NCI-H748 (cell line): ENCODE data around the gene CDH12.
"Not testable (repeated sequence)": the region's sequence is repeated elsewhere in the genome, so short reads cannot be mapped to it uniquely, and the experiment has no call there.

ENCODE experiments used
- DNase-seq: peaks from one replicate; lab custom pipeline; 2025; ENCODE audit not compliant: unreplicated experiment; lab: John Stamatoyannopoulos, UW

Gene CDH12

DNA sequence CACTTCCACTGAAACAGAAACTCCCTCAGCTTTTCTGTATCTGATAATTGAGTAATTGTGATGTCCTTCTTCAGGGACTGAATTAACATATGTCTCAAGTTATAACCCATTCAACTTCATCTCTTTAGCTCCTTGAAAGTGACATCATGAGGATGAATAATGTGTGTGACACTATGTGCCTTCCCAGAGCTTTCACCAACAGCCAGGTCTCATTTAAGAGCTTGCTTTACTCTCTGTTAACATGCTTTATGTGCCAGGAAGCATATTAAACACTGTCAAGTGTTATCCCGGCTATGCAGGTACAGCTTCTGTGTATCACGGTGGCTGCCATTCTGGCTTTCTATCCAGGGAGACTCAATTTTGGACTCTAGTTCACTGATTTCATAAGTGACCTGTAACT, 799.9 kb downstream of the CDH12 start:
- peak; percentile 70 for DNase-seq

DNA sequence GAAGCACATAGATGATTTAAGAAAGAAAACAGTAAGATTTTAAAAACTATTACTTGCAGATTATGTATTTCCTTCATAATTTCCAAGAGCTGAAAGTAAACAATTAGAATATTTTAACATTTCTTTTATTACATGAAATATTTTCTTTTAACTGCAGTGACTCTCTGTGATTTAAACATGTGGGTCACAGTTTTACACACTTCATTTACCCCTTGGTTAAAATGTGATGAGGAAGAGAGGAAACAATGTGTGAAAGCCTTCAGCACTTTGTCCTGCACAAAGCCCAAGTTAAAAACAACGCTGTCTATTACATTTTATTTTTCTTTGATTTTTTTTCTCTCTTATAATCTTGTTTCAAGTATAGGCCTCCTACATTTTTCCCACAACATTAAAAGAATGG, 801.3 kb downstream of the CDH12 start:
- DNase-seq = no peak

DNA sequence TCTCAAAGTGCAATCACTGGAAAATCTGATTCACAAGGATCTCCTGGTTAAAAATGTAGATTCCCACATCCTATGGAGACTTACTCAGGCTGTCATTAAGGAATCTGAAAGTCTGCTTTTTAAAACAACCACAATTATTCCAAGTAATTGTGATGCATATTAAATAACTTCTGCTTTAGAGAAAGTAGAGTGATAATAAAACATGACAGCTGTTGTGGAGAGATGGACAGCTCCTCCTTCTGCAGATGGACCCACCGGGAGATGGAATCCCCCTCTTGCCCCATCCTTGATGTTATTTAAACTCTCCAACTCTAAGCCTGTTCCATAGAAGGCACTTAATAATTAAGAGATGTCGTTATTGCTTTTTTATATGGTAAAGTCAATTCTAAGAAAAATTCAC, 802.2 kb downstream of the CDH12 start:
- no peak for DNase-seq

DNA sequence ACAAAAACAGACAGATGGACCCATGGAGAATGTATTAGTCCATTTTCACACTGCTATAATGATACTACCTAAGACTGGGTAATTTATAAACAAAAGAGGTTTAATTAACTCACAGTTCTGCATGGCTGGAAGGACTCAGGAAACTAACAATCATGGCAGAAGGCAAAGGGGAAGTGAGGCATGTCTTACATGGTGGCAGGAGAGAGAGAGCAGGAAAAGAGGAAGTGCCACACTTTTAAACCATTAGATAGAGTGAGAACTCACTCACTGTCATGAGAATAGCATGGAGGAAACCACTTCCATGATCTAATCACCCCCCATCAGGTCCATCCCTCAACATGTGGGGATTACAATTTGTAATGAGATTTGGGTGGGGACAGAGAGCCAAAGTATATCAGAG, 808.9 kb downstream of the CDH12 start:
- no peak for DNase-seq

DNA sequence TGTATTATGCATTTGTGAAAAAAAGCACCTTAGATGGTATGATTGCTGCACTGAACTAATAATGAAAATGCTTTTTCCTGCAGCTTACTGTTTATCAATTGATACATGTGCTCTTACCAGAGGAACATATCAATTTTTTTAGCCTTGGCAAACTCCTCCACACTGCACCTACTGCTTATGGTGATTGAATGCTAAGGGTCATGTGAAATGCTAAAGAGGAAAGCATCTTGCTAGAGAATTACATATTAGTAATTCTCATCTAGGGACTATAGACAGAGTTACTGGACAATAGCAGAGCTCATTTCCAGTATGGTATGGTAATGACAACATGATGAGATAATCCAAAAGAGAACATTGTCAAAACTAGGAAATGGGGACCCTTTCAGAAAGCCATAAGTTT, 817.1 kb downstream of the CDH12 start:
- no peak for DNase-seq

DNA sequence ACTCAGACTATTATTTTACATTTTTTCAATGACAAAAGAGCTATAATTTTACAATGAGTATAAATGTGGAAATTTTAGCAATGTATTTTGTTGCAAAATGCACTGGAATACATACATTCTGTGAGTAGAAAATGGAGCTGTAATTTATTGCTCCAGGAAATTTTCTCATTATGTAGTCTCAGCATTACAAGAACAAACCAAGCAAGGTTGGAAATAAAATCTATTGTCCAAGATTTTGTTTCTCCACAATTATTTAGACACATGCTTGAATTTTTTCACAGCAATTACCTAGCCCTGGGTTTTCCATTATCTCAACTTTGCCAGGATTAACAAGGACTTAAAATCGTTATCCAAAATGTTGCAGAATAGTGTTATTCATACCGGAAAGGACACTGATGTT, 820.1 kb downstream of the CDH12 start:
- no peak for DNase-seq

DNA sequence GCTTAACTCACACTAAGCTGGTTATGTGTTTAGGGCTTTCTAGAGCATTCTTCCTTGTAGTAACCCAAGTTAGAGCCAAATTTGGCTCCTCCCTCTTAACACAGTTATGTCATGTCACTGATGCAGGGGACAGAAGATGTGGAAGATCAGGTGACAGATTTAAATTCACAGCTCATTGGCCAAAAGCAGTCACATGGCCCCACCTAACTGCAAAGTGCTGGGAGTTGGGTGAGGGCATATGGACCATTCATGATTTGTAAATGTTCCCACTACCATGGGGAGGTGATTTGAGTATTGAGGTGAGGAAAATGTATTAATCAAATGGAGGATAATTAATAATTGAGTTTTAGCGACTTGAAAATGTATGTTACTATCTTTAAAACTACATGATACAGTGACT, 829.4 kb downstream of the CDH12 start:
- no peak for DNase-seq

DNA sequence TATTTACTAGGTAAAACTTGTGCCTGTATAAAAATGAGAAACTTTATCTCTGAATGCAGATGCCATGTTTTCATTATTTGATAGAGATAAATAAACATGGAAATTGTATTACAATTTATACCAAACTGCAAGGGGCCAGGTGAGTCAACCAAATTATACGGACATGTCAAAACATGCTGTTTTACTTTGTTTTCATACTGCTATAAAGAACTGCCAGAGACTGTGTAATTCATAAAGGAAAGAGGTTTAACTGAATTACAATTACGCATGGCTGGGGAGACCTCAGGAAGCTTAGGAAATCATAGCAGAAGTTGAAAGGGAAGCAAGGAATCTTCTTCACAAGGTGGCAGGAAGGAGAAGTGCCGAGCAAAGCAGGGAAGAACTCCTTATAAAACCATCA, 840.3 kb downstream of the CDH12 start:
- DNase-seq = peak; percentile 24

DNA sequence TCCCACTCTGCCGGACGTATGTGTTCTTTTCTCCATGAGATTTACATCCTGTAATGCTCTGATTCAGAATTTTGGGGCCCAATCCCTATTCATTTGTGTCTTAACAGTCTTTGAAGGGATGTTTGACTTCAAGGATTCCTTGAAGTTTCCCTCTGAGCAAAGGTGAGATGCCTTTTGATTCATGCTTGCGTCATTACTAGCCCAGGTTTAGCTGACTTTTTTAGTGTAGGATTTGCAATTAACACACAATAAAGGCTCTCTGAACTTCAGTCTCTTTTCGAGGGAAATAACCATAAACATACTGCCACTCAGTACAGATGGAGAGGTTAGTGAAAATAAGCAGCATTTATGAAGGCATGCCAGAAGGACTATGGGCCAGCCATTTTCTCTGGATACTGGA, 842.3 kb downstream of the CDH12 start:
- DNase-seq = not testable (repeated sequence)

DNA sequence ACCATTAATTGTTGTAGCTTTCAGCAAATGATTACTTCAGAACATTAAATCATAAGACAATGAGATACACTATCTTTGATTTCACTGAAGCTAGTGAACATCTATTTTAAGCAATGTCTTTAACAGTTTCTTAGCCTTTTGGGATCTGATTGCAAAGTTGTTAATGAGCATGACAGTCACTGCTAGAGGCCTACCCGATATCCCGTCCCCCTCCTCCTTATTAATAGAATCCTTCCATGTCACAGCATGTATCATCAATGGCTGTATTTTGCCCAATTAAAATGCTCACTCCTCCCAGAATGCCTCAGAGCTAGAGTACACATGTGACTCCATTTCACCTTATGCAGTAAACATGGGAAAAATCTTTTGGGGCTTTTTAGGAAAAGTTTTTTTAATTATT, 852.0 kb downstream of the CDH12 start:
- not testable (repeated sequence) for DNase-seq

DNA sequence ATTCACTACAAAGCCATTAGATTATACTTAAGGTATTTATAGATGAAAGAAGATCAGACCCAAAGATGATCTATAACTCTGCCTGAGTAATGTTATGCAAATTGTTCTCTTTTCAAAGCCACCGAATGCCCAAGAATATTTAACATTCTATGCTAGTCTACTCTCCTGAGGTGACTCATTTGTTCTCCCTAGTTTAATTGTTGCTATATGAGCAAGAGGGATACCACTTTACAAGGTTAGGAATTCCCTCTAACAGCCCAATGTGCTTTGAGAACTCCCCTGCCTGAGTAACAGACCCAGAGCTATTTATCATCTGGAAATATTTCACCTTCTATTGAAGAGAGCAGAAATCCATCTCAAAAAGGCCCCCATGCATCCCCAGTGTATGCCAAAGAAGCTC, 867.3 kb downstream of the CDH12 start:
- DNase-seq = not testable (repeated sequence)

DNA sequence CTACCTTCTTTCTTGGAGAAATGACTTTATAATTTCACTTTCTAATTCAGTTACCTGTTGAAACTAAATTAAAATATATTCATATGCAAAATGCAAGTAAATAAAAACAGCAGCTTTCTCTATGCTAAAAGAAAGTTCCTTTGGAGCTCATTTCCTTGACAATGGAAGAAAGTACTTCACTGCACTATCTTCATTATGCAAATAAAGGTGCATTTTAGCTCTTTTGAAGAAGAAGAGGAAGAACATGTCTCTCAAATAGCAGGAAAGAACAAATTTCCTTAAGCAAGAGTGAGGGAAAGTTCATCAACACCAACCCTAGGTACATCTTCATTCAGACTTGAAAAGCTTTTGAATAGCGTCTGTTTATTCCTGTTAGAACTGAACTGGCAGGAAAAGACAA, 901.6 kb downstream of the CDH12 start:
- DNase-seq = not testable (repeated sequence)

DNA sequence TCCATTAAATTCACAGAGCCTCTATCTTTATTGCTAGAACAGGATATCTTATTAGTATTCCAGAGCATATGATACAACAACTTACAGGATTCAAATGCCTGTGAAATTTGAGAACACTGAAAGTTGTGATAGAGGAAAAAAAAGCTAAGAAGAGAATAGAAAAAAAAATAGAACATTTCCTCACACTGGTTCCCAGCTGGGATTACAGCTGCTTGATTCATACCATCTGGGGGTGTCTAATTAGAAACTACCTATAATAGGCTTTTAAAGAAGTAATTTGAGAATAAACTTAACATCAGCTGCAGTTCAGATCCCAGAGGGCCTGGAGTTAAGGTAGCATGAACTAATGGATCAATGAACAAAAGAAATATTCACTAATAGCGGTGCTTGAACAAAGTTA, 922.0 kb downstream of the CDH12 start:
- DNase-seq = no peak

DNA sequence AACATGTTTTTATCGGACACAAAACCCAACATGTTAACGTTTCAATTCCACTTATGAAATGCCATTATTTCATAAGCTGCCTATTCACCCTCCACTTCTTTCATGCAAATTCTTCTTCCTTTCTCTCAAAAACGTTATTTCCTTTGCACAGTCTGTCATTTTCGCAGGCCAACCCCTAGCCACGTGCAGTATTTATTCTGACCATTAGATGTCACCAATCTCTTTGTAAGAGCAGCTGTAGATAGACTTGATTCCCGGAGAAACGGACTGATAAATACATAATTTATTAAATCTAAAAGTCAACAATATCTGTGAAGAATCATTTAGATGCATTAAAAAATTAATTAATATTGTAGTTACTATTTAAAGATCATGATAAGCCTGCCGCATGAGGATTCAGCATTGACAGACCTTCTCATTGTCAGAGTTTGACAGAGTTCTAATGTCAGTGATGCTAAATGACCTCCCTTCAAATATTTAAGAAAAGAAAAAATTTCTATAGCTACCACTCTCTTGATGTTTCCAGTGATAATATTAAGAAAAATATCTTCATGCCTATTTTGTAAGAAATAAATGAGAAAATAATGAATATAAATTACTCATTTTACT, 933.6 kb downstream of the CDH12 start:
- DNase-seq = peak; percentile 74

DNA sequence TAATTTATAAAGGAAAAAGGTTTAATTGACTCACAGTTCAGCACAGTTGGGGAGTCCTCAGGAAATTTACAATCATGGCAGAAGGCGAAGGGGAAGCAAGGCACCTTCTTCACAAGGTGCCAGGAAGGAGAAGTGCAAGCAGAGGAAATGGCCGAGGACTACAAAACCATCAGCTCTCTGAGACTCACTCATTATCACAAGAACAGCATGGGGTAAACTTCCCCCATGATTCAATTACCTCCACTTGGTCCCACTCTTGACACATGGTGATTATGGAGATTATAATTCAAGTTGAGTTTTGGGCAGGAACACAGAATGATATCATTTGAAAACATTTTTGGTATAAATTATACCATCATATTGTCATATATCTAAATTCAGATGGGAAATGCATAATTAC, 934.7 kb downstream of the CDH12 start:
- DNase-seq = no peak

DNA sequence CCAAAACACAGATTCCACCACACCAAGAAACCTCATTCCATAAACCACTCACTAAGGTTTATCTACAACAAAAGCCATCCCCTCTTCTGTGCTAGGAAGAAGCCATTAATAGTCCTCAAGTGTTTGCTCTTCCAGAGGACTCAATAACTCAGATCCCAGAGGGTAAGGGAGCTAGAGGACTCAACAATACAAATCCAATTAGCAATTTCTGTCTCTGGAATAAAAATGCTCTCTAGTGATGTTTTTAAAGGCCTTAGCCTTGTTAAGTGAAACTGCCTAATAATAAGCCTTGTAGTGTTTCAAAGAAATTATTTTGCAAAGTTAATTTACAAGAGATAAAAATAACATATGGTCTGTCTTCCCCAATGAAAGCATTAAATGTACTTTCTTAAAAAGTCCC, 942.4 kb downstream of the CDH12 start:
- DNase-seq = peak; percentile 24

DNA sequence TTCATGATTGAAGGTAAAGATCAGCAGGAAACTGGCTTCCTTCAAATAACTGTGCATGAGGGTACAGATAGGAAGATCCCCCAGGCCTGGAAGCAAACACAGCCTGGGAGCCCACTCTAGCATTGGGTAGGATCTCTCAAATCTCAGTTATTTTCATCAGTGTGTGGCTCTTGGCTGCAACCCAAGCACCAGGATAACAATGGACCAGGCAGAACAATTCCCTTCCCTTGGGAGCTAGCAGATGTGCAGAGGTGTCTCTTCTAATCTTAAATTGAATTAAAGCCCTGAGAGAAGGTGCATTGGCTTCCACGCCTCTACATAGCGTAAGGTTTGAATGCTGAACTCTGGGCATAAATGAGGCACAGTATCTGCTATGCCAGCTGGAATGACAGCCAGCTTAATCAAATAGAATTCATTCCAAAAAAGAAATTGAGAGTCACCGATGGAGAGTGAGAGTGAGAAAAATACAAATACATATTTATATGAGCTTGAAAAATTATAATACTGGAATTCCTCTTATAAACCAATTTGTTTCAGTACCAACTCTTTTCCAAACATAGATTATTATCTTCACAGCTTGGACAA, 957.3 kb downstream of the CDH12 start:
- no peak for DNase-seq

DNA sequence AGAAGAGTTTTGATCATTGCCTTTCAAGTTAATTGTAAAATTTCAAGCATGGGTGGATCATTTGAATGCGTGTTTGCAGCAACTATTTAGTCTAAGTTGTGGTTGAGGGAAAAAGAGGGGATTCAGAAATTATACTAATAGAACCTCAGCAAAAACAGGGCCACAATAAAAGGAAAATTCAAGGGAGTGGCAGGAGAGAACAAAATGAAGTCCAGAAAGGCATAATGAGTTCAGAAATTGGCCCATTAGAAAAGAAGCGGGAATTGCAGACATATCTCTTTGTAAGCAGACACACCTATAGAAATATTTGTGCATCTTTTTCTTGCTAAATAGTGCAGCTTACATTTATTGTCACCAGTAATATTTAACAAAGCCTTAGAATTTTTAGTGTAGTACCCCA, 960.0 kb downstream of the CDH12 start:
- no peak for DNase-seq

DNA sequence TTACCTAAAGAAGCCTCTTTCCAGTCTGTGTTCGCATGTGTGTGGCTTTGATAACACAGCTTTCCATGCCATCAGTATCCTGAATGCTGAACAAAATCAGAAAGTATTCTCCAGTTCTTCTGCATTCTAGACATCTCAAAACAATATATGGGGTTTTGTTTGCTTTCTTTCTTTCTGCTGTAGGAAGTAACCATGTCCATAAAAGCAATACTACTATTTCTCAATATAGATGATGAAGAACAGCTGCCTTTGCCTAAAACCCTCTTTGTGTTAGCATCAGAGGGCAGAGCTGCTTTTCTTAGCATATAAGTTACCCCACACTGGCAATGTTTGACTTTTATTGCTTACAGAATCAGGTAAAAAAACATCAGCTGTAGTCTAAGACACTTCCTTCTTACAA, 963.6 kb downstream of the CDH12 start:
- no peak for DNase-seq

DNA sequence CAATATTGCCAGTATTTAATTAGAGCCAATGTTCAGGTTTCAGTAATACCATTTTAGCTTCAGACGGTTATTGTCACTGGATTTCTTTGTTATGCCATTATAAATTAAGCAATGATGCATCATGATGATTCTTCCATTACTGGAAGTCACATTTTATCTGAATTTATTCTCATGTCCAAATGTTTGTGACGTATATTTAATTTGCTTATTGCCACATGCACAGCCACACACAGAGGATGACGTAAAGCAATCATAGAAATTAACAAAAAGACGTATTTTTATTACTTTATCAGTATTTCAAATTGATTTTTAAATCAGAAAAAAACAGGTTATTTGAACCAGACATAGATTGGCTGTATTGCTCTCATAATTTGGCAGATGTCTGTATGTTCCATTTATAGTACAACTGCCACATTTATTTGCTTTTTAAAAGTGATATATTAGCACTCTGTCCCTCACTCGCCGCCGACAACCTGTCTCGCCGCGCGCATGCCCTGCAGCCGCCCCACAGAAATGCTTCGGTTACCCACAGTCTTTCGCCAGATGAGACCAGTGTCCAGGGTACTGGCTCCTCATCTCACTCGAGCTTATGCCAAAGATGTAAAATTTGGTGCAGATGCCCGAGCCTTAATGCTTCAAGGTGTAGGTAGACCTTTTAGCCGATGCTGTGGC, 970.9 kb downstream of the CDH12 start:
- no peak for DNase-seq

DNA sequence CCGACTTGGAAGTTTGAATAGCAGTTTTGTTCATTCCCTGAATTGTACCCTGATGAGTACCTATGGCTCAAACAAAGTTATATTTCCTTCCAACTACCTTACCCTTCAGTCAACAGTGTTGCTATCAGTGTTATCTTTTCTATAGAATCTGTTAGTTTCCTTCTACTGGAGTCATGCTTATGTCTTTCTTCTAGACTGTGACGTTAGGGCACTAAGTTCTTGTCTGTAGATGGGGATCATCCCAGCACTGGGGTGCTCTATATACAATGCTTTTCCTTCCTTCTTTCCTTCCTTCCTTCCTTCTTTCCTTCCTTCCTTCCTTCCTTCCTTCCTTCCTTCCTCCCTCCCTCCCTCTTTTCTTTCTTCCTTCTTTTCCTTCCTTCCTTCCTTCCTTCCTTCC, 973.0 kb downstream of the CDH12 start:
- DNase-seq = no peak

DNA sequence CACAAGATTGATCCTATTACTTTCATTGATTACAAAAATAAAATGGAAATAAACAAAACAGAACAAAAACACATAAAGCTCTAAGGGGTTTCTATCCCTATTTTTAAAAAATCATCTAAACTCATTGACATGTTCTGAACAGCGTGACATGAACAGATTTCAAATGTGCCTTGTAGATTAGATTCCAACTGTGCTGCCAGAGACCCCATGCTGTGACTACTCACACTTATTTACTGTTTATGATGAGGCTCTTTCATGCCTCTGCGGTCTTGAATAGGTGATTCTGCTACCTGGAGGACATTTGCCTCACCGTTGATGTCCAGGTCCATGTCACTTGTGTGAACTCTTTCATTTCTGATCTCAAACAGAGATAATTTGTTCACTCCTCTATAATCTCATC, 990.2 kb downstream of the CDH12 start:
- peak; percentile 39 for DNase-seq

DNA sequence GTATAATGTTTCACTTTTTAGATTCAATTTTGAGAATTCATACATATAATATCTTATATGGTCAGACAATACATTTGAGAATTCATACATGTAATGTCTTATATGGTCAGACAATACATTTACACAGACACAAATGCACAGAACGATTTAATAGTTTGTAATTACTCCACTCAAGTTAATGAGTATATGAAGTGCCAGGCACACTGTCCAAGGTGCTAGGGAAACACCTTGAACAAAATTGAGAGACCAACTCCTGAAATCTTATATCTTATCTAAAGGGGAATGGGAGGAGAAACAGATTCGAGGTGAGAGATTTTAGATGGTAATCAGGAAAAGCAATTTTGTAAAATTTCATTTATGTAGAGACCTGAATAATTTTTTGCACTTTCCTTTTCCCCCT, 994.7 kb downstream of the CDH12 start:
- no peak for DNase-seq
